H1 (cell line): ENCODE data around the gene IFNA17. TPM values are rescaled to one million over a fixed set of nuclear protein-coding genes. Genes with fewer than 3 reads are reported as not detected.

ENCODE experiments used
- CTCF ChIA-PET: fragments of 300-600 bp; sonication (Branson Sonifier 250); formaldehyde crosslinking; loops from one replicate; lab custom pipeline; 2021; ENCODE audit not compliant: partially characterized antibody; lab: Charles Lee
- POLR2A ChIA-PET: fragments of 300-600 bp; sonication (Branson Sonifier 250); formaldehyde crosslinking; loops from one replicate; lab custom pipeline; 2021; ENCODE audit warnings: inconsistent platforms; ENCODE audit not compliant: partially characterized antibody; lab: Charles Lee
- DNase-seq, 2 experiments: peaks; one replicate each; pipeline versions ENCODE4 v3.0.0 to v3.0.0-alpha.2; 2010 to 2022; ENCODE audit warnings: low spot score in 2 of 2, low read depth in 1 of 2, mixed read lengths in 1 of 2
- FAIRE-seq: peaks from 2 replicates; lab custom pipeline; 2011; peaks lifted over from hg19 to GRCh38; lab: Jason Lieb, UNC
- H2AFZ ChIP-seq: 2 replicates; pipeline ENCODE4 v1.8.1; 2012; ENCODE audit warnings: low read length, inconsistent platforms
- H2AK5ac ChIP-seq: 2 replicates; pipeline ENCODE4 v1.6.1; 2013; ENCODE audit warnings: low read depth, low read length
- H2BK120ac ChIP-seq: replicated peaks from 2 replicates; pipeline ENCODE3; 2013; ENCODE audit warnings: low read depth, low read length, inconsistent platforms
- H2BK12ac ChIP-seq: 2 replicates; pipeline ENCODE4 v1.6.1; 2013; ENCODE audit warnings: low read depth, low read length
- H2BK15ac ChIP-seq: 2 replicates; pipeline ENCODE4 v1.6.1; 2013; ENCODE audit warnings: low read length
- H2BK20ac ChIP-seq: 2 replicates; pipeline ENCODE4 v1.6.1; 2013; ENCODE audit warnings: low read length
- H2BK5ac ChIP-seq: 2 replicates; pipeline ENCODE4 v1.6.1; 2013; ENCODE audit warnings: low read depth, low read length
- H3K14ac ChIP-seq: 2 replicates; pipeline ENCODE4 v1.6.1; 2013; ENCODE audit warnings: inconsistent platforms; ENCODE audit not compliant: insufficient read length
- H3K18ac ChIP-seq: 2 replicates; pipeline ENCODE4 v1.6.1; 2013; ENCODE audit warnings: low read length; ENCODE audit errors: extremely low read depth
- H3K23ac ChIP-seq: 2 replicates; pipeline ENCODE4 v1.6.1; 2013; ENCODE audit warnings: inconsistent platforms; ENCODE audit not compliant: insufficient read length
- H3K23me2 ChIP-seq: 2 replicates; pipeline ENCODE4 v1.6.1; 2013; ENCODE audit warnings: low read depth, low read length
- H3K27ac ChIP-seq: 2 replicates; pipeline ENCODE4 v1.6.1; 2011; ENCODE audit warnings: low read depth, low read length, inconsistent platforms
- H3K27me3 ChIP-seq, 4 experiments: replicated peaks in 1 of 4; 1 replicate in 1 of 4; 2 replicates in 3 of 4; pipeline versions ENCODE4 v1.6.1 to v1.8.1; 2011 to 2013; ENCODE audit warnings: low read length in 3 of 4, mild to moderate bottlenecking in 3 of 4, inconsistent platforms in 2 of 4, mixed read lengths in 2 of 4, moderate library complexity in 1 of 4; ENCODE audit not compliant: control insufficient read depth in 3 of 4, insufficient read depth in 3 of 4; ENCODE audit errors: extremely low read depth in 1 of 4
- H3K36me3 ChIP-seq, 4 experiments: 2 replicates each; pipeline versions ENCODE4 v1.6.1 to v1.8.1; 2011 to 2013; ENCODE audit warnings: mild to moderate bottlenecking in 4 of 4, low read length in 3 of 4, moderate library complexity in 2 of 4, control low read depth in 1 of 4, inconsistent platforms in 1 of 4; ENCODE audit not compliant: insufficient read depth in 4 of 4, control insufficient read depth in 2 of 4
- H3K4ac ChIP-seq: replicated peaks from 2 replicates; pipeline ENCODE3; 2013; ENCODE audit warnings: low read length, low read depth, mixed read lengths, inconsistent platforms; ENCODE audit not compliant: insufficient read length
- H3K4me1 ChIP-seq, 4 experiments: replicated peaks in 1 of 4; 1 replicate in 1 of 4; 2 replicates in 3 of 4; pipeline versions ENCODE4 v1.6.1 to v1.8.1; 2011 to 2013; ENCODE audit warnings: low read length in 3 of 4, inconsistent platforms in 2 of 4, mixed read lengths in 1 of 4; ENCODE audit not compliant: insufficient read depth in 4 of 4, control insufficient read depth in 3 of 4
- H3K4me2 ChIP-seq, 2 experiments: 2 replicates each; pipeline versions ENCODE4 v1.6.1 to v1.8.1; 2011 to 2013; ENCODE audit warnings: low read depth in 2 of 2, low read length in 2 of 2, control low read depth in 1 of 2, inconsistent platforms in 1 of 2, mild to moderate bottlenecking in 1 of 2; ENCODE audit not compliant: insufficient read depth in 1 of 2
- H3K4me3 ChIP-seq, 4 experiments: fragments of 200-600, 300-600 bp in 1 of 4; sonication (generic), shearing (Covaris generic), sonication (Bioruptor Twin) in 1 of 4; 2 replicates each; pipeline versions ENCODE4 v1.5.1 to v1.8.1; 2011 to 2016; ENCODE audit warnings: low read length in 4 of 4, low read depth in 3 of 4, control low read depth in 2 of 4, inconsistent platforms in 2 of 4, mild to moderate bottlenecking in 2 of 4, mixed read lengths in 1 of 4, moderate library complexity in 1 of 4; ENCODE audit not compliant: insufficient read depth in 2 of 4; ENCODE audit errors: extremely low read depth in 1 of 4
- H3K56ac ChIP-seq: replicated peaks from 2 replicates; pipeline ENCODE3; 2013; ENCODE audit warnings: low read depth, mild to moderate bottlenecking, mixed read lengths, low read length, inconsistent platforms; ENCODE audit not compliant: insufficient read length
- H3K79me1 ChIP-seq: 2 replicates; pipeline ENCODE4 v1.6.1; 2013; ENCODE audit warnings: low read depth, low read length, control low read depth
- H3K79me2 ChIP-seq, 2 experiments: 2 replicates each; pipeline versions ENCODE4 v1.6.1 to v1.8.1; 2012 to 2013; ENCODE audit warnings: low read length in 2 of 2, mild to moderate bottlenecking in 2 of 2, inconsistent platforms in 1 of 2; ENCODE audit not compliant: insufficient read depth in 2 of 2, control insufficient read depth in 1 of 2
- H3K9ac ChIP-seq, 4 experiments: replicated peaks in 1 of 4; 1 replicate in 1 of 4; 2 replicates in 3 of 4; pipeline versions ENCODE4 v1.6.1 to v1.8.1; 2011 to 2013; ENCODE audit warnings: low read depth in 3 of 4, low read length in 3 of 4, control low read depth in 2 of 4, mild to moderate bottlenecking in 2 of 4, moderate library complexity in 2 of 4, inconsistent platforms in 1 of 4; ENCODE audit errors: extremely low read depth in 1 of 4
- H3K9me3 ChIP-seq, 2 experiments: 2 replicates each; pipeline versions ENCODE4 v1.6.1 to v1.8.1; 2012 to 2013; ENCODE audit warnings: mild to moderate bottlenecking in 2 of 2, moderate library complexity in 2 of 2, control low read depth in 1 of 2, inconsistent platforms in 1 of 2, low read depth in 1 of 2, low read length in 1 of 2, mixed read lengths in 1 of 2; ENCODE audit not compliant: insufficient read depth in 2 of 2
- H4K20me1 ChIP-seq, 2 experiments: replicated peaks in 1 of 2; 2 replicates each; pipeline versions ENCODE3 to v1.8.1; 2011 to 2013; ENCODE audit warnings: inconsistent platforms in 2 of 2, low read length in 2 of 2, mild to moderate bottlenecking in 1 of 2; ENCODE audit not compliant: insufficient read depth in 2 of 2, control insufficient read depth in 1 of 2
- H4K5ac ChIP-seq: 2 replicates; pipeline ENCODE4 v1.6.1; 2013; ENCODE audit warnings: low read length, low read depth, mixed read lengths, inconsistent platforms; ENCODE audit not compliant: insufficient read length
- H4K8ac ChIP-seq: 2 replicates; pipeline ENCODE4 v1.8.0; 2013; ENCODE audit warnings: mild to moderate bottlenecking, moderate library complexity, low read length, inconsistent platforms; ENCODE audit not compliant: insufficient read depth; ENCODE audit errors: extremely low read depth
- H4K91ac ChIP-seq: replicated peaks from 2 replicates; pipeline ENCODE3; 2013; ENCODE audit warnings: low read length, mixed read lengths, inconsistent platforms; ENCODE audit not compliant: insufficient read length
- BRCA1 ChIP-seq: IDR thresholded peaks from 2 replicates; pipeline ENCODE4 v1.6.1; 2012; ENCODE audit warnings: low read depth, low read length, improper control_type of control experiment
- WGBS, 2 experiments: shearing (Covaris generic) in 1 of 2; methylation state at CpG; one replicate each; pipeline versions ENCODE4 v1.1.6 to v1.1.7; 2013 to 2015; ENCODE audit warnings: low lambda C conversion rate in 2 of 2, mixed read lengths in 2 of 2, inconsistent platforms in 1 of 2, low coverage in 1 of 2, missing lambda C conversion rate in 1 of 2; ENCODE audit not compliant: insufficient replicate concordance in 2 of 2, insufficient coverage in 1 of 2, insufficient read length in 1 of 2; ENCODE audit errors: extremely low coverage in 1 of 2, missing lambda C conversion rate in 1 of 2; 5-methylcytosine and 5-hydroxymethylcytosine counted together
- polyA plus RNA-seq, 7 experiments: library from polyadenylated mRNA; depleted of rRNA in 3 of 7; stranded (reverse) in 5 of 7; unstranded in 2 of 7; fragments of >200 nt in 5 of 7; fragments of 200-250 nt in 2 of 7; gene quantifications; 1 replicate in 5 of 7; 2 replicates in 1 of 7; 4 replicates in 1 of 7; pipeline versions ENCODE4 v1.2.1 to v1.2.3, GENCODE V29; 2011 to 2013; ENCODE audit warnings: missing spikeins in 2 of 7, mixed read lengths in 2 of 7
- total RNA-seq: library from RNA; stranded (reverse); fragmentation: NEBNext Ultra II Directional; extraction: Animal tissue kit (Norgen Biotek cat#: 25700); gene quantifications from 2 replicates; pipeline ENCODE4 v1.2.1, GENCODE V29; 2021

Gene IFNA17
- total and polyA plus RNA-seq, 2 of the 8 experiments (the other 6 are each of a cell fraction or from before 2014, with no cell fraction given) = not detected

GRCh38 chr9:21244836-21245235 lies 16.8 kb upstream of the IFNA17 start:
- H3K9ac ChIP-seq = no peak overlapping the region
- no peak overlapping the region for H2AK5ac ChIP-seq
- no peaks in the 10 kb centered on the region for H4K20me1 ChIP-seq
- H2AFZ ChIP-seq = no peak overlapping the region
- no peak overlapping the region for H2BK15ac ChIP-seq
- no peaks in the 10 kb centered on the region for H3K27me3 ChIP-seq
- H3K4me3 ChIP-seq = no peak overlapping the region
- CTCF ChIA-PET = no interaction called here
- 79% methylated on average over 2 of the region's 2 CpGs; no CpG with 5 or more reads in 1 of the 2 experiments for WGBS, 2 experiments
- no peak overlapping the region for H2BK20ac ChIP-seq
- no peak overlapping the region for H2BK12ac ChIP-seq
- H3K23me2 ChIP-seq = no peaks in the 10 kb centered on the region
- H3K18ac ChIP-seq = no peak overlapping the region
- H3K56ac ChIP-seq = no peak overlapping the region
- FAIRE-seq (no peak), DNase-seq (no peak)
- H2BK5ac ChIP-seq = no peak overlapping the region
- POLR2A ChIA-PET = no interaction called here
- no peaks in the 10 kb centered on the region for H3K36me3 ChIP-seq
- no peaks in the 10 kb centered on the region for H3K9me3 ChIP-seq
- H3K23ac ChIP-seq = no peak overlapping the region
- no peak overlapping the region for H3K4me2 ChIP-seq
- H4K91ac ChIP-seq = no peak overlapping the region
- no peak overlapping the region for H2BK120ac ChIP-seq
- H3K79me1 ChIP-seq = no peaks in the 10 kb centered on the region
- no peak overlapping the region for H3K27ac ChIP-seq
- H3K79me2 ChIP-seq = no peaks in the 10 kb centered on the region
- no peaks in the 10 kb centered on the region for H3K4me1 ChIP-seq
- H3K4ac ChIP-seq = no peak overlapping the region
- no peak overlapping the region for H3K14ac ChIP-seq
- no peak for TF ChIP-seq BRCA1
- H4K8ac ChIP-seq = no peak overlapping the region
- no peak overlapping the region for H4K5ac ChIP-seq
